KOPT-K1 (cell line): Measurements from ENCODE around the gene THSD4.

ENCODE experiments used
- H3K27ac ChIP-seq: fragments of 200-600 bp; sonication (generic); 2 replicates; pipeline ENCODE4 v1.5.1; 2016; ENCODE audit warnings: antibody characterized with exemption, mild to moderate bottlenecking, low read depth, low read length; ENCODE audit not compliant: poor library complexity, severe bottlenecking
- H3K36me3 ChIP-seq: fragments of 200-600 bp; sonication (generic); 2 replicates; pipeline ENCODE4 v1.5.1; 2017; ENCODE audit warnings: antibody characterized with exemption, mild to moderate bottlenecking, low read length, moderate library complexity; ENCODE audit not compliant: insufficient read depth
- H3K9me3 ChIP-seq: fragments of 200-600 bp; sonication (generic); 2 replicates; pipeline ENCODE4 v1.5.1; 2017; ENCODE audit warnings: antibody characterized with exemption, low read length, mild to moderate bottlenecking; ENCODE audit not compliant: insufficient read depth, poor library complexity, severe bottlenecking

Gene THSD4

GRCh38 chr15:71089801-71090200 is 25.5 kb upstream of the THSD4 start:
- no peak overlapping the region for H3K27ac ChIP-seq
- no peaks in the 10 kb centered on the region for H3K36me3 ChIP-seq
- no peaks in the 10 kb centered on the region for H3K9me3 ChIP-seq

- H3K27ac ChIP-seq, result no peak overlapping the region
- H3K9me3 ChIP-seq, result no peaks in the 10 kb centered on the region
- no peaks in the 10 kb centered on the region for H3K36me3 ChIP-seq
Observed at GRCh38 chr15:71091601-71092000, 23.7 kb upstream of the THSD4 start.

- no peak overlapping the region for H3K27ac ChIP-seq
- H3K36me3 ChIP-seq, result no peaks in the 10 kb centered on the region
- no peaks in the 10 kb centered on the region for H3K9me3 ChIP-seq
Observed at GRCh38 chr15:71092056-71092600, 23.1 kb upstream of the THSD4 start.

- Histone ChIP-seq H3K27ac (no peak overlapping the region), H3K36me3 (no peaks in the 10 kb centered on the region), H3K9me3 (no peaks in the 10 kb centered on the region)
Observed at GRCh38 chr15:71093054-71094024, 21.9 kb upstream of the THSD4 start.

GRCh38 chr15:71094137-71094536 is 21.1 kb upstream of the THSD4 start:
- Histone ChIP-seq H3K9me3 (no peaks in the 10 kb centered on the region), H3K36me3 (no peaks in the 10 kb centered on the region), H3K27ac (no peak overlapping the region)

- Histone ChIP-seq H3K27ac (no peak overlapping the region), H3K36me3 (no peaks in the 10 kb centered on the region), H3K9me3 (no peaks in the 10 kb centered on the region)
Observed at GRCh38 chr15:71096676-71097075, 18.6 kb upstream of the THSD4 start.

GRCh38 chr15:71097890-71098289 is 17.4 kb upstream of the THSD4 start:
- H3K27ac ChIP-seq, result no peak overlapping the region
- H3K36me3 ChIP-seq, result no peaks in the 10 kb centered on the region
- no peaks in the 10 kb centered on the region for H3K9me3 ChIP-seq

GRCh38 chr15:71098920-71099319 is 16.4 kb upstream of the THSD4 start:
- Histone ChIP-seq H3K9me3 (no peaks in the 10 kb centered on the region), H3K36me3 (no peaks in the 10 kb centered on the region), H3K27ac (no peak overlapping the region)

GRCh38 chr15:71103102-71103676 is 12.1 kb upstream of the THSD4 start:
- H3K27ac ChIP-seq, result no peak overlapping the region
- H3K9me3 ChIP-seq, result no peaks in the 10 kb centered on the region
- no peaks in the 10 kb centered on the region for H3K36me3 ChIP-seq

- Histone ChIP-seq H3K27ac (no peak overlapping the region), H3K36me3 (no peaks in the 10 kb centered on the region), H3K9me3 (no peaks in the 10 kb centered on the region)
Observed at GRCh38 chr15:71104636-71105035, 10.6 kb upstream of the THSD4 start.

- Histone ChIP-seq H3K9me3 (no peaks in the 10 kb centered on the region), H3K27ac (no peak overlapping the region), H3K36me3 (no peaks in the 10 kb centered on the region)
Observed at GRCh38 chr15:71105444-71105843, 9.8 kb upstream of the THSD4 start.

GRCh38 chr15:71106802-71107500 is 8.3 kb upstream of the THSD4 start:
- Histone ChIP-seq H3K36me3 (no peaks in the 10 kb centered on the region), H3K9me3 (no peaks in the 10 kb centered on the region), H3K27ac (no peak overlapping the region)

- H3K9me3 ChIP-seq, result no peaks in the 10 kb centered on the region
- no peaks in the 10 kb centered on the region for H3K36me3 ChIP-seq
- H3K27ac ChIP-seq, result no peak overlapping the region
Observed at GRCh38 chr15:71107501-71107815, 7.8 kb upstream of the THSD4 start.

- no peaks in the 10 kb centered on the region for H3K36me3 ChIP-seq
- no peaks in the 10 kb centered on the region for H3K9me3 ChIP-seq
- H3K27ac ChIP-seq, result no peak overlapping the region
Observed at GRCh38 chr15:71109130-71109529, 6.1 kb upstream of the THSD4 start.

GRCh38 chr15:71109905-71110304 is 5.4 kb upstream of the THSD4 start:
- Histone ChIP-seq H3K27ac (no peak overlapping the region), H3K9me3 (no peaks in the 10 kb centered on the region), H3K36me3 (no peaks in the 10 kb centered on the region)
